SK-N-MC (cell line): Measurements from ENCODE around the gene DNAH5.

Experiments
- DNase-seq: peaks from one replicate; pipeline ENCODE4 v3.0.0-alpha.2; 2011; ENCODE audit warnings: low read depth, low spot score
- H3K27ac ChIP-seq: fragments of 200-600 bp; sonication (generic); 2 replicates; pipeline ENCODE4 v1.5.1; 2016; ENCODE audit warnings: mixed run types
- H3K36me3 ChIP-seq: fragments of 200-600 bp; sonication (generic); 2 replicates; pipeline ENCODE4 v1.6.1; 2017; ENCODE audit warnings: antibody characterized with exemption, low read length, mixed read lengths; ENCODE audit not compliant: insufficient read depth
- H3K4me3 ChIP-seq: fragments of 200-600 bp; sonication (generic); 2 replicates; pipeline ENCODE4 v1.5.1; 2016
- H3K9ac ChIP-seq: fragments of 200-600 bp; sonication (generic); 2 replicates; pipeline ENCODE4 v1.8.0; 2017; ENCODE audit warnings: mixed run types, mixed read lengths; ENCODE audit not compliant: insufficient read length
- H3K9me3 ChIP-seq: fragments of 200-600 bp; sonication (generic); 2 replicates; pipeline ENCODE4 v1.6.1; 2017; ENCODE audit warnings: low read depth, mild to moderate bottlenecking, antibody characterized with exemption, low read length, moderate library complexity, mixed read lengths
- EZH2 ChIP-seq: fragments of 200-600 bp; sonication (generic); IDR thresholded peaks from one replicate; pipeline ENCODE4 v1.6.1; 2017; ENCODE audit warnings: antibody characterized with exemption
- FOXP2 ChIP-seq: optimal IDR thresholded peaks from 2 replicates; pipeline ENCODE3; 2011; ENCODE audit warnings: mild to moderate bottlenecking, moderate library complexity; ENCODE audit not compliant: insufficient read depth; ENCODE audit errors: extremely low read length, control extremely low read depth
- POLR2AphosphoS5 ChIP-seq: IDR thresholded peaks from 2 replicates; pipeline ENCODE4 v1.6.1; 2012; ENCODE audit warnings: mild to moderate bottlenecking, low read depth, low read length, borderline replicate concordance

The DNAH5 gene

DNA sequence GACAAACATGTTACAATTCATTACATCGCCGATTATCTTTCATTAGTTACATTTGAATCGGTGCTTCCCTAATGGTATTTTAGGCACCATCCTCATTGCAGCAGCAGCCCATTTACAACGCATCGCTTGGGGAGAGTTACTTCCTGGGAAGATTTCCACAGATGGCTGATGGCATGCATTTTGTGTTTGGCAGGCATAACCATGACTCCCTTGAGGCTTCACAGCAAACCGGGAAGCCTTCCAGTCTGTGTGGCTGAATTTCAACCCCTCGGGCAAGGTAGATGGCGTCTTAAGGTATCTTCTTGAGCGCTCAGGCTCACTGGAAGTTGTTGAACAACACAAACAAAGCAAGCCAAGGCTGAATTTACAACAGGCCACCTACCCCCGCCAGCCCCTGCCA lies 1.6 kb upstream of the DNAH5 start:
- no peak for TF ChIP-seq POLR2AphosphoS5
- TF ChIP-seq EZH2: no peak
- no peak for TF ChIP-seq FOXP2
- Histone ChIP-seq H3K36me3 (no peaks in the 10 kb centered on the region), H3K9ac (no peak overlapping the region), H3K4me3 (peak overlapping the region; percentile 30), H3K9me3 (no peaks in the 10 kb centered on the region), H3K27ac (no peak overlapping the region)
- DNase-seq: peak; percentile 18

DNA sequence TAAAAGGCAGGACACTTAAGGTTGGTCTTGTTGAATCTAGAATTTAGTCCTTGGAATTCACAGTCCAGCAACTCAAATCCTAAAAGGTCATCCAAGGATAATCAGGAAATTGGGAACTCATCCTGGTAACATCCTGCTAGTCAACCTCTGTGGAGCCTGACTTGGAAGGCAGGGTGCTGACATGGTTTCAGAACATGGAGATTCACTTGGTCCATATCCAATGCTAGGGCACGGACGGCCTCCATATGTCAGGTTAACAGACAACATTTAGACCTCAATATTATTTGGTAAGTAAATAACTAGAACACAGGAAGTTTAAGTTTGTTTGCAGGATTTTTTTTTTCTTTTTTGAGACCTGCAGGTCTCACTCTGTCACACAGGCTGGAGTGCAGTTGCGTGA lies 783 bp upstream of the DNAH5 start:
- TF ChIP-seq EZH2 (no peak), FOXP2 (no peak), POLR2AphosphoS5 (no peak)
- Histone ChIP-seq H3K4me3 (no peak overlapping the region), H3K9me3 (no peaks in the 10 kb centered on the region), H3K9ac (no peak overlapping the region), H3K36me3 (no peaks in the 10 kb centered on the region), H3K27ac (no peak overlapping the region)
- DNase-seq: no peak

DNA sequence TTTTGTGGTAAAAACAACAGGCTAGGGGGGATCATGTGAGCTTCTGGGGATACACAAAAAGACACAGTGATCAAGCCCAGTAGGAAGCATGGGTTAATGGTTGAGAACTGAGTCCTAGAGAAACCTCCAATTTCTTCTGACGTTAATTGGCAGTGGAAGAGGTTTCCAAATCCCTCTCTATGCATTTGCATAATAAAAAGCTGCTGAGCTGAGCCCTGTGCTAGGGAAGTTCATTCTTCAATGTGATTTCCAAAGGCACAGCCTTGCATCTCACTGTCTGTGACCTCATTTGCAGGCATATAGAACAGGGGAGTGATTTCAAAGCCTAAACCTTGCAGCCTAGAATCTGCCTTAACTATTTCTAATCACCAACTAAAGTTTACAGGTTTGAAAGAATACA lies 812 bp downstream of the DNAH5 start:
- Histone ChIP-seq H3K4me3 (no peak overlapping the region), H3K36me3 (no peaks in the 10 kb centered on the region), H3K9ac (no peak overlapping the region), H3K27ac (no peak overlapping the region), H3K9me3 (no peaks in the 10 kb centered on the region)
- TF ChIP-seq EZH2 (no peak), FOXP2 (no peak), POLR2AphosphoS5 (no peak)
- DNase-seq: no peak

DNA sequence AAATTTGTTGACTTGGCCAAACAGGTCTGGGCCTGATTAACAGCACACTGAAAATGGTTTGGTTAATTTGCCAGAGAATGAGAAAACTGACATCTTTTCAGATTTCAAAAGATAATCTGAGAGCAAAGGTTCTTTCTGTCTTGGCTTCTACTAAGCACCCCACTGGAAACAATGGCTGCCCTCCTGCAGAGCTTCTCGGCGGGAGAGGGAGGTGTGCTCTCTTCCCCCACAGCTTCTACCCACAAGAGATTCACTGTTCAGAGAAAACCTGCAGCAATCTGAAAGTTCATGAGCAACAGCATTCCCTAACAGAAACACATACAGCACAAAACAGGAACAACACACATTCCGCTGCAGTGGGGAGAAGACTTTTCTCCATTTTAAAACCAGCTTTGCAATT lies 3.0 kb downstream of the DNAH5 start:
- TF ChIP-seq POLR2AphosphoS5 (no peak), EZH2 (no peak), FOXP2 (no peak)
- Histone ChIP-seq H3K4me3 (no peak overlapping the region), H3K9ac (no peak overlapping the region), H3K27ac (no peak overlapping the region), H3K36me3 (no peaks in the 10 kb centered on the region), H3K9me3 (no peaks in the 10 kb centered on the region)
- DNase-seq: no peak

DNA sequence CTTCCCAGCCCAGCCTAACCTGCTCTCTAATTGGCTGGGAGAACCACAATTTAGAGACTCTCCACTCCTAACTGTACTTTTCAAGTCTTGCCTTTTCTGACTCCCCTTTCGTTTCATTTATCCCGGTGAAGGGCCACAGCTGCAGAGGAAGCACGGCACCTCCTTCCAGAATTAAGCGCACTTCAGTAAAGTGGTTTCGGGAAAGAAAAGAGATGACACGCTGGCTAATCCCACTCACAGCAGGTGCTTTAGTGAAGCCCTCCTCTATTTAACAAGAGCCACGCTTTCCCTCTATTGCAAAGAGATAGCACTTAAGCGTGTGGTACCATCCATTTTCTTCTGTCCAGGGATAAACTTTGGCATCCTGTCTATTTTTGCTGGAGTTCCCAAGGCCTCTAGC lies 4.8 kb downstream of the DNAH5 start:
- H3K36me3 ChIP-seq: no peaks in the 10 kb centered on the region
- no peak overlapping the region for H3K27ac ChIP-seq
- H3K9ac ChIP-seq: no peak overlapping the region
- DNase-seq: no peak
- TF ChIP-seq POLR2AphosphoS5 (no peak), FOXP2 (no peak), EZH2 (no peak)
- no peaks in the 10 kb centered on the region for H3K9me3 ChIP-seq
- H3K4me3 ChIP-seq: no peak overlapping the region

DNA sequence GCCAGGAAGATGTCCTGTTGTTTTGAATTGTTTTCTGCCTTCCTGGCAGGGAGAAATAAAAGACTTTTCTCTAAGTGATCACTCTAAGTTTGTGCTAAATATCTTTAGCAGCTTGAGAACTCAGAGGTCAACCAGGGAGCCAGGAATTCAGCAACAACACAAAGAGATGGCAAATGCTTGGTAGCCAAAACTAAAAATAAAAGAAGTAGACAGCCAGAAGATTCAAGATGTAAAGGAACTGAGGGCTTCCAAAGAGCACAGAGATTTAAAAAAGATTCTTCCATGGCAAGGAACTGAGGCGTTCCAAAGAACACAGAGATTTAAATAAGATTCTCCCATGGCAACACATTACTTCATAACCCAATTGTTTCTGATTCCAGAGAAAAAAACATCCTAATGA lies 9.6 kb downstream of the DNAH5 start:
- Histone ChIP-seq H3K9ac (no peak overlapping the region), H3K27ac (no peak overlapping the region), H3K9me3 (no peaks in the 10 kb centered on the region), H3K36me3 (no peaks in the 10 kb centered on the region), H3K4me3 (no peak overlapping the region)
- no peak for DNase-seq
- TF ChIP-seq EZH2 (no peak), FOXP2 (no peak), POLR2AphosphoS5 (no peak)

DNA sequence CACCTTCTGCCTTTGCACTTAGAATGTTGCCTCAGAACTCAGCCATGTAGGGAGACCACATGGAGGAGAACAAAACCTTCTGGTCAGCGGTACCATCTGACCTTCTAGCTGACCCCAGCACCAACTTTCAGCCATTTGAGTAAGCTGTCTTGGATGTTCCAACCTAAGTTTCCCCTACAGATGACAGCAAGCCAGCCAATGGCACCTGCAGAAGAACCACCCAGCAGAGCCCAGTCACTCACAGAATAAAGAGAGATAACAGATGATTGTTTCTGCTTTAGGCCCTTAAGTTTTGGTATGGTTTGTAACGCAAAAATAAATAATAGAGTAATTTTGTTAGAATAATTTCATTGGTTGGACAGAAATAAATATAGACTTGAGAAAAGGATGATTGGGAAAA lies 10.4 kb downstream of the DNAH5 start:
- TF ChIP-seq EZH2 (no peak), FOXP2 (no peak), POLR2AphosphoS5 (no peak)
- no peak overlapping the region for H3K27ac ChIP-seq
- no peak overlapping the region for H3K4me3 ChIP-seq
- H3K9me3 ChIP-seq: no peaks in the 10 kb centered on the region
- H3K36me3 ChIP-seq: no peaks in the 10 kb centered on the region
- H3K9ac ChIP-seq: no peak overlapping the region
- DNase-seq: no peak

DNA sequence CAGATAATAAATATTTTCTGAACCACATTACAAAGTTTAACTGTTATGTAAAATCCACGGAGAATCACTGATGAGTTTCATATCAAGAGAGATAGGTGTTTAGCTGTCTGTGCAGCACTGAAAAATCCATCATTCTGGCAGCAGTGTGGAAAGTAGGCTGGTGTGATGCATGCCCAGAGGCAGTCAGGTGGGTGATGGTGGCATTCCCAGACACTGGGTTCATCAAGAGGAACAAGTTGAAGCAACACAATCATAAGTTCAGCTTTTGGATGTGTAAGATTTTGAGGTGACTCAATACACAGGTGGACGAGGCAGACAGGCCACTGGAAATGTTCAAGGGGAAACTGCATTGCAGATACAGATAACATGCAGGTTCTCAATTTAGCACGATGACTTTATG lies 11.9 kb downstream of the DNAH5 start:
- no peak for TF ChIP-seq FOXP2
- no peak for TF ChIP-seq POLR2AphosphoS5
- no peak for TF ChIP-seq EZH2
- H3K9me3 ChIP-seq: no peaks in the 10 kb centered on the region
- no peaks in the 10 kb centered on the region for H3K36me3 ChIP-seq
- no peak overlapping the region for H3K27ac ChIP-seq
- no peak overlapping the region for H3K9ac ChIP-seq
- H3K4me3 ChIP-seq: no peak overlapping the region
- DNase-seq: no peak

DNA sequence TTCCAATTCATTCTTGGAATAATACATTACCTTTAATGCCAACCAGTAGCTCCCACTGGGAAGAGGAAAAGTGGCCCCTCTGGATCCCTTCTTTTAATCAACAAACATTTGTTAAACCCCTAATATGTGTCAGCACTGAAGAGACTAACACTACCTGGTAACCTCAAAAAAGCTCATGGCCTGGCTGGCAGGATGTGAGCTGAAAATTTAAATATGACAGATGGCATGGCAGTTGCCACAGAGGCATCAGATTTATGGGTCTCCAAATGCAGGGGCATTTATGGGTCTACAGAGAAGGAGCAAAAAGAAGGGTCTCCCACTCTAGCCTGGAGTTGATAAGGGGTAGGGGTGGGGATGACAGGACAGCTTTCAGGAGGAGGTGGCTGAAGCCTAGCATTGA lies 12.5 kb downstream of the DNAH5 start:
- no peak overlapping the region for H3K9ac ChIP-seq
- no peak for DNase-seq
- H3K36me3 ChIP-seq: no peaks in the 10 kb centered on the region
- no peak for TF ChIP-seq FOXP2
- TF ChIP-seq POLR2AphosphoS5: no peak
- no peak for TF ChIP-seq EZH2
- H3K4me3 ChIP-seq: no peak overlapping the region
- H3K27ac ChIP-seq: no peak overlapping the region
- H3K9me3 ChIP-seq: no peaks in the 10 kb centered on the region
